ENCODE data around the gene RFLNA. TPM values are rescaled to one million over a fixed set of nuclear protein-coding genes. Genes with fewer than 3 reads are reported as not detected.

RFLNA gene
- total and polyA plus RNA-seq, 2 donors (not counting 1 experiment from before 2014, with no cell fraction given): not detected

DNA sequence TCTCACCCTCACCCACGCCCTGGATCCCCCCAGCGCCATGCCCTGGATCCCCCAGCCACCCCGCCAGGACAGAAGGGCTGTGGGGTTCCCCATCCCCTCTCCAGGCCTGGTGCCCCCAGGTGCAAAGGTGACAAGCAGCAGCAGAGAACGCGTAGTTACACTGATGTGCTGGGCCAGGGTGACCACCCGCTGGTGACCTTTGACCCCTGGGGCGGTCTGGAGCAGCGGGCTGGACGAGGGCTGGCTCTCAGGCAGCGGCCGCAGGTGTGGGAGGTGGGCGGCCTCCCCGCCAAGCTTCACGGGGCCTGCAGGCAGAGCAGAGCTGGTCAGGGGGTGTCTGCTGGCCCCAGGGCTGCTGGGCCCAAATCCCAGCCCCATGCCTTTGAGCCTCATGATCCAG is 40.1 kb downstream of the RFLNA start:
- WGBS (ENCODE audit: insufficient coverage): 98% methylated on average over 13 of the region's 14 CpGs
- Histone ChIP-seq H3K79me2 (ENCODE audit: control insufficient read depth, insufficient read depth, low read length) (no peaks in the 10 kb centered on the region), H3K4me2 (replicated peaks; ENCODE audit: low read depth, low read length, poor library complexity, severe bottlenecking) (no peak overlapping the region), H3K9ac (ENCODE audit: low read length) (no peak overlapping the region), H3K36me3 (replicated peaks in 1 of 2; ENCODE audit: control extremely low read depth in 1 of 2, control insufficient read depth in 1 of 2, extremely low read depth in 1 of 2, insufficient read depth in 2 of 2, low read length in 1 of 2) (peaks cover 1 to 49% of the 10 kb centered on the region in 2 experiments), H2AFZ (ENCODE audit: insufficient read depth, low read depth, low read length, poor library complexity, severe bottlenecking) (no peak overlapping the region), H3K4me1 (ENCODE audit: control insufficient read depth in 2 of 2, insufficient read depth in 2 of 2, low read length in 2 of 2) (no peaks in the 10 kb centered on the region), H3K4me3 (ENCODE audit: control extremely low read depth in 1 of 5, extremely low read depth in 1 of 5, insufficient read depth in 1 of 5, low read depth in 2 of 5, low read length in 4 of 5) (no peak overlapping the region), H4K20me1 (ENCODE audit: control insufficient read depth, insufficient read depth, low read length, poor library complexity, severe bottlenecking) (no peaks in the 10 kb centered on the region), H3K27ac (ENCODE audit: low read length in 2 of 2) (no peak overlapping the region), H3K27me3 (replicated peaks in 1 of 4; ENCODE audit: control extremely low read depth in 1 of 4, control insufficient read depth in 3 of 4, insufficient read depth in 4 of 4, low read length in 3 of 4) (no peaks in the 10 kb centered on the region), H3K9me3 (ENCODE audit: control extremely low read depth in 1 of 3, control insufficient read depth in 2 of 3, insufficient read depth in 1 of 3, low read length in 2 of 3) (no peaks in the 10 kb centered on the region)
- ChIA-PET POLR2A (no interaction called here), CTCF (no interaction called here)
- intact Hi-C loops (cut with micrococcal nuclease): no loop called here
- Mint-ChIP-seq H3K9me3 (ENCODE audit: insufficient read depth) (no peaks in the 10 kb centered on the region), H3K27me3 (no peaks in the 10 kb centered on the region), H3K4me1 (no peaks in the 10 kb centered on the region), H3K4me3 (no peak overlapping the region), H3K27ac (no peak overlapping the region)
- ATAC-seq (ENCODE audit: low read depth) (no peak), DNase-seq (no peak)
- TF ChIP-seq EZH2 (IDR thresholded peaks at IDR 0.05; ENCODE audit: borderline replicate concordance, insufficient read depth, low read depth, low read length, poor library complexity, severe bottlenecking): no peak
- TF ChIP-seq, protein P1, sequence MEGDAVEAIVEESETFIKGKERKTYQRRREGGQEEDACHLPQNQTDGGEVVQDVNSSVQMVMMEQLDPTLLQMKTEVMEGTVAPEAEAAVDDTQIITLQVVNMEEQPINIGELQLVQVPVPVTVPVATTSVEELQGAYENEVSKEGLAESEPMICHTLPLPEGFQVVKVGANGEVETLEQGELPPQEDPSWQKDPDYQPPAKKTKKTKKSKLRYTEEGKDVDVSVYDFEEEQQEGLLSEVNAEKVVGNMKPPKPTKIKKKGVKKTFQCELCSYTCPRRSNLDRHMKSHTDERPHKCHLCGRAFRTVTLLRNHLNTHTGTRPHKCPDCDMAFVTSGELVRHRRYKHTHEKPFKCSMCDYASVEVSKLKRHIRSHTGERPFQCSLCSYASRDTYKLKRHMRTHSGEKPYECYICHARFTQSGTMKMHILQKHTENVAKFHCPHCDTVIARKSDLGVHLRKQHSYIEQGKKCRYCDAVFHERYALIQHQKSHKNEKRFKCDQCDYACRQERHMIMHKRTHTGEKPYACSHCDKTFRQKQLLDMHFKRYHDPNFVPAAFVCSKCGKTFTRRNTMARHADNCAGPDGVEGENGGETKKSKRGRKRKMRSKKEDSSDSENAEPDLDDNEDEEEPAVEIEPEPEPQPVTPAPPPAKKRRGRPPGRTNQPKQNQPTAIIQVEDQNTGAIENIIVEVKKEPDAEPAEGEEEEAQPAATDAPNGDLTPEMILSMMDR (IDR thresholded peaks at IDR 0.05): no peak

DNA sequence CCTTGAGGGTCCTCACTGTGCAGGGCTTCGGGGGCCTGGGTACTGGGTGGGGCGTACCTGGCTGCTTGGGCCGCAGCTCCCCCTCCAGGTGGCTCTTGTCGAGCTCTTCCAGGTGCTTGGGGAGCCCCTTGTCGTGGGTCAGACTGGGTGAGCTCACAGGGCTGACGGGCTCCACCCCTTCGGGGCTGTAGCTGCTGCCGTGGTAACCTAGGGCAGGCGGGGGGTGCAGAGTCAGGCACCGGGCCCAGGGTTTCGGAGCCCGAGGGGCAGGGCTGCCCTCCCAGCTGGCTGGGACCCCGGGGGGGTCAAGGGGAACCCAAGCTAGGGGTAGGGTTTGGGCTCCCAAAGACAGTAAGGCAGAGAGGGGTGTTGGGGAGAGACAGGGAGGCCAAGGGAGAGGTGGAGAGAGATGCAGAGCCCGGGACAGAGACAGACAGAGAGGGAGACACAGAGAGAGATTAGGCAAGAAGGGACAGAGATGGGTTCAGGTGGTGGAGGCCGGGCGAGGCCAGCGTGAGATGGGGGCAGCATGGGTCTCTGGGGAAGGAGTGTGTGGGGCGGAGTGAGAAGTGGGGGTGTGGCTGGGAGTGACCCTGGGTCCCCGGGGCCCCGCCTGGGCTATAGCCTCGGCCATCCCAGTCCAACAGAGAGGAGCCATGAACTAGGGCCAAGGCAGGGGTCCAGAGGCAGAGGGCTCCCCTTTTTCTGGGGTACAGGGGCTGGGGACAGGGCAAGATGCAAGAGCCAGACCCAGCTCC is 40.7 kb downstream of the RFLNA start:
- Histone ChIP-seq H3K9me3 (ENCODE audit: control extremely low read depth in 1 of 3, control insufficient read depth in 2 of 3, insufficient read depth in 1 of 3, low read length in 2 of 3) (no peaks in the 10 kb centered on the region), H4K20me1 (ENCODE audit: control insufficient read depth, insufficient read depth, low read length, poor library complexity, severe bottlenecking) (no peaks in the 10 kb centered on the region), H3K4me1 (ENCODE audit: control insufficient read depth in 2 of 2, insufficient read depth in 2 of 2, low read length in 2 of 2) (no peaks in the 10 kb centered on the region), H3K27me3 (replicated peaks in 1 of 4; ENCODE audit: control extremely low read depth in 1 of 4, control insufficient read depth in 3 of 4, insufficient read depth in 4 of 4, low read length in 3 of 4) (no peaks in the 10 kb centered on the region), H3K4me3 (ENCODE audit: control extremely low read depth in 1 of 5, extremely low read depth in 1 of 5, insufficient read depth in 1 of 5, low read depth in 2 of 5, low read length in 4 of 5) (no peak overlapping the region), H3K4me2 (replicated peaks; ENCODE audit: low read depth, low read length, poor library complexity, severe bottlenecking) (no peak overlapping the region), H3K27ac (ENCODE audit: low read length in 2 of 2) (no peak overlapping the region), H3K9ac (ENCODE audit: low read length) (no peak overlapping the region), H2AFZ (ENCODE audit: insufficient read depth, low read depth, low read length, poor library complexity, severe bottlenecking) (no peak overlapping the region), H3K79me2 (ENCODE audit: control insufficient read depth, insufficient read depth, low read length) (no peaks in the 10 kb centered on the region), H3K36me3 (replicated peaks in 1 of 2; ENCODE audit: control extremely low read depth in 1 of 2, control insufficient read depth in 1 of 2, extremely low read depth in 1 of 2, insufficient read depth in 2 of 2, low read length in 1 of 2) (peaks cover 1 to 48% of the 10 kb centered on the region in 2 experiments)
- no peaks in the 10 kb centered on the region for H3K9me3 Mint-ChIP-seq (ENCODE audit: insufficient read depth)
- TF ChIP-seq, protein P1 (IDR thresholded peaks at IDR 0.05): no peak
- no peak for TF ChIP-seq EZH2 (IDR thresholded peaks at IDR 0.05; ENCODE audit: borderline replicate concordance, insufficient read depth, low read depth, low read length, poor library complexity, severe bottlenecking)
- no peak overlapping the region for H3K27ac Mint-ChIP-seq
- ChIA-PET POLR2A (no interaction called here), CTCF (no interaction called here)
- no peak for ATAC-seq (ENCODE audit: low read depth)
- 96% methylated on average over 21 of the region's 21 CpGs for WGBS (ENCODE audit: insufficient coverage)
- intact Hi-C loops (cut with micrococcal nuclease): no loop called here
- no peaks in the 10 kb centered on the region for H3K27me3 Mint-ChIP-seq
- no peak overlapping the region for H3K4me3 Mint-ChIP-seq
- no peaks in the 10 kb centered on the region for H3K4me1 Mint-ChIP-seq
- DNase-seq: no peak
